ENCODE measurements around the gene MCM3.

MCM3 gene

DNA sequence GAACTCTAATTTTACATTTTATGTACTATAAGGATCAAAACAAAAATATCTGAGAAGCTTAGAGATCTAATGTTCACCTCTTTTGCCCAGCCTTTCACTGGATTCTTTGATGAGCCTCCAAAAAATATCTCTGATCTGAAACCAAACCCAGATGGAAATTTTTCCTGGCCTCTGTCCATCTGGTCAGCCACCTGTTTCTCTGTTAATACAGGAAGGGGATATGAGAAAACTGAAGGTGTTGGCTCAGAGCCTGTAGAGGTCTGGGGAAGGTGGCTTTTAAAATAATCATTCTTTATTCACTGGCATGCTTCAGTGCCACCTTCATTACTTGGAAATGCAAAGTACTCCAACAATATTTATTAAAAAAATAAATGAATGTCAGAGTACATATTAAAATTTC, 8.5 kb upstream of the MCM3 start:
- no peak overlapping the region for H3K4me3 ChIP-seq (replicated peaks in 1 of 2; ENCODE audit: low read depth in 2 of 2, low read length in 2 of 2)
- no peak for DNase-seq (ENCODE audit: low read depth in 2 of 2)
- TF ChIP-seq, protein P1, sequence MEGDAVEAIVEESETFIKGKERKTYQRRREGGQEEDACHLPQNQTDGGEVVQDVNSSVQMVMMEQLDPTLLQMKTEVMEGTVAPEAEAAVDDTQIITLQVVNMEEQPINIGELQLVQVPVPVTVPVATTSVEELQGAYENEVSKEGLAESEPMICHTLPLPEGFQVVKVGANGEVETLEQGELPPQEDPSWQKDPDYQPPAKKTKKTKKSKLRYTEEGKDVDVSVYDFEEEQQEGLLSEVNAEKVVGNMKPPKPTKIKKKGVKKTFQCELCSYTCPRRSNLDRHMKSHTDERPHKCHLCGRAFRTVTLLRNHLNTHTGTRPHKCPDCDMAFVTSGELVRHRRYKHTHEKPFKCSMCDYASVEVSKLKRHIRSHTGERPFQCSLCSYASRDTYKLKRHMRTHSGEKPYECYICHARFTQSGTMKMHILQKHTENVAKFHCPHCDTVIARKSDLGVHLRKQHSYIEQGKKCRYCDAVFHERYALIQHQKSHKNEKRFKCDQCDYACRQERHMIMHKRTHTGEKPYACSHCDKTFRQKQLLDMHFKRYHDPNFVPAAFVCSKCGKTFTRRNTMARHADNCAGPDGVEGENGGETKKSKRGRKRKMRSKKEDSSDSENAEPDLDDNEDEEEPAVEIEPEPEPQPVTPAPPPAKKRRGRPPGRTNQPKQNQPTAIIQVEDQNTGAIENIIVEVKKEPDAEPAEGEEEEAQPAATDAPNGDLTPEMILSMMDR (IDR thresholded peaks at IDR 0.05; ENCODE audit: low read depth, low read length), result no peak

DNA sequence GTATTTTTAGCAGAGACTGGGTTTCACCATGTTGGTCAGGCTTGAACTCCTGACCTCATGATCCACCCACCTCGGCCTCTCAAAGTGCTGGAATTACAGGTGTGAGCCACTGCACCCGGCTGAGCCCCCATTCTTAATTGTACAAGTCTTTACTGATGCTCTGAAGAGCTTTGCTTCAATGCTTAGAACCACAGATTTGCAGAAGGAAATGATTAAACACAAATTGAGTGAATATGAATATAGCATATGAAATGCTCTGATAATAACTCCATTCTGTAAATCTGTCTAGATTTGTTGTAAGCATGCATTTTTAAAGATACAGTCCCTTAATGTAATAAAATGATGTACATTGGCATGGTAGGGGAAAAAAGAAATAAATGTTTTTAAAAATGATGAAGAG, 4.3 kb upstream of the MCM3 start:
- TF ChIP-seq, protein P1 (IDR thresholded peaks at IDR 0.05; ENCODE audit: low read depth, low read length), result no peak
- no peak for DNase-seq (ENCODE audit: low read depth in 2 of 2)
- no peak overlapping the region for H3K4me3 ChIP-seq (replicated peaks in 1 of 2; ENCODE audit: low read depth in 2 of 2, low read length in 2 of 2)

DNA sequence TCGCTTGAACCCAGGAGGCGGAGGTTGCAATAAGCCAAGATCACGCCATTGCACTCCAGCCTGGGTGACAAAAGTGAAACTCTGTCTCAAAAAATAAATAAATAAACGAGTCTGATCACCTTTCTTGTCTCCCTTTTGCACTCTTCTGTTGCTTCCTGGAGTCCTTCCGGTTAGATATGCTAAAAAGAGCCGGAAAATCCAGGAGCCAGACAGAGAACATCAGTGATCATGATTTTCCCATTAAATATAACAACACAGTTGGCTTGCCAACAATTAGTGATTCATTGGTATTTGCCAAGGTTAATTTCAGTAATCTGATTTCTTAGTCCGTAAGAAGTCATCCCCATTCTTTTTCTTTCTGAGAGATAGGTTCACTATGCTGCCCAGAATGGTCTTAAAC, 3.7 kb upstream of the MCM3 start:
- TF ChIP-seq, protein P1 (IDR thresholded peaks at IDR 0.05; ENCODE audit: low read depth, low read length), result no peak
- no peak overlapping the region for H3K4me3 ChIP-seq (replicated peaks in 1 of 2; ENCODE audit: low read depth in 2 of 2, low read length in 2 of 2)
- no peak for DNase-seq (ENCODE audit: low read depth in 2 of 2)

DNA sequence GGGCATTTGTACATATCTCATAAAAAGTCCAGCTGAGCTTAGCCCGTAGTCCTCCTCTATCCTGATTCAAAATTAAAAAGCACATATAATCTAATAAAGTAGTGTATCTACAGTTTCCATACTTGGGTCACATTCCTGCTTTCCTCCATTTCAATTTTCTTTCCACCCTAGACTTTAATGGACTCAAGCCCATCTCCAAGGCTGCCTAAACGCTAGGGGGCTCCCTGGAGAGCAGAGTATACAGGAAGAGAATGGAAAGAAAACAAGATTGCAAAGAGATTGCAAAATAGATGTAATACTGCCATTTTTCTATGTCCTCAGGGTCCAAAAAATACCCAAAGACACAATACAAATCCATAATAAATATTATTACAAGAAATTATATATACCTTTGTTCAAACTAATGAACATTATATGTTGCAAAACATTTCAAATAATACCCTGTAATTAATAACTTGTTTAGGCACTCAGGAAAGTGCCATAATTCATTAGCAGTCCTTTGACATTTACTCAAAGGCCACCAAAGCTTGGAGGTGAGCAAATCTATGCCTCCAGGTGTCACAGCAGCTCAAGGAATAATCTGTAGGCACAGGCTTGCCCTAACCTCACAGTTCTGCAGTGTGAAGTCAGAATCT, 2.4 kb upstream of the MCM3 start:
- DNase-seq (ENCODE audit: low read depth in 2 of 2), result peak; percentile 76 to 85
- H3K4me3 ChIP-seq (replicated peaks in 1 of 2; ENCODE audit: low read depth in 2 of 2, low read length in 2 of 2), result no peak overlapping the region
- TF ChIP-seq, protein P1 (IDR thresholded peaks at IDR 0.05; ENCODE audit: low read depth, low read length), result peak; percentile 93

DNA sequence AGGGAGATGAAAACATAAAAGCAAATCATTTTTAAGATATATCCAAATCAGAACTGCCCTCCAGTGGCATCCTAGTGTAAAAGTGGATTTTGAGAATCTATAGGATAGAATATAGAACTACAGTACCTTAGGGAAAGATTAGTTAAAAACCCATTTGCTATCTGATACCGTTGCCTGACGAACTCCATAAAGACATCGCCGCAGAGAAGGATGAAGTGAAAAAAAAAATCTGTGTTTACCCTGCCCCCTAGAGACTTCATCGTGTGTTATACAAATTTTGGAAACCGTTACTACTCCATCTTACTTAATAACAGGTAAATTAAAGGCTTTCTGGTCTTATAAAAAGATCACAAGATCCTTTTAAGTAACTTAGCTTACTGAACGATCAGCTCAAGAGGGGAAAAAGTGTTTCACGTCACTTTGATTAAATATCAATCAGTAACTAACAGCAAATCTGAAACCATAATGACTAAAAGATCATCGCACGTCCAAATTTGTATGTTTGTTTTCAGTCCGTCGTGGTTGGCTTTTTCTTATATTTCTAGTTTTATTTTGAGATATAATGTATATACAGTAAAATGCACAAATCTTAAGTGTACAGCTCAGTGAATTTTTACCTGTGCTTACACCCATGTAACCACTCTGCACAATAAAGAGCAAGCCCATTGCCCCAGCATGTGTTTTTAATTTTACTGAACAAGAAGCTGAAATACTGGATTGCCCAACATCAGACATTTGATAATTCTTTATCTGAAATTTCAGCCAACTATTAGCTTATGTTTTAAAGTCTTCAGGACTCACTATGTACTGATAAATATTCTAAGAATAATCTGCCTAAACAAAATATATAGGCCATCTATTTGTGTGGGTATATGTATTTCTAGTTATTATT, 881 bp upstream of the MCM3 start:
- DNase-seq (ENCODE audit: low read depth in 2 of 2), result peak; percentile 28 to 30
- TF ChIP-seq, protein P1 (IDR thresholded peaks at IDR 0.05; ENCODE audit: low read depth, low read length), result no peak
- H3K4me3 ChIP-seq (replicated peaks in 1 of 2; ENCODE audit: low read depth in 2 of 2, low read length in 2 of 2), result peak overlapping the region; percentile 42 to 80

DNA sequence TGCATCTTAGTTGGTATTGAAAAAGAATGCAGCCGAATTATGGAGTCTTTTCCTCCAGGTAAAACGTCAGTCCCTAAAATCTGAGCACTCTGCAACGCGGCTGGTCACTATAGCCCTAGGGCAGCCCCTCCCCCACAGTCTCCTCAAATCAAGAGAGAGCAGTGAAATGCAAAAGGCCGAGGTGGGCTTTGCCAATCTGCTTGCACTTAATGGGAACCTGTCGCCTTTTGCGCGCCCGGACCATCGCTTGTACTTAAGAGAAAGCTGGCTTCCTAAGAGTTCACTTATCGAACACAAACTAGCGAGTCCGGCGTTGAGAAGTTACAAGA, 447 bp downstream of the MCM3 start:
- DNase-seq (ENCODE audit: low read depth in 2 of 2), result peak; percentile 31 to 38
- peak overlapping the region; percentile 78 to 80 for H3K4me3 ChIP-seq (replicated peaks in 1 of 2; ENCODE audit: low read depth in 2 of 2, low read length in 2 of 2)
- TF ChIP-seq, protein P1 (IDR thresholded peaks at IDR 0.05; ENCODE audit: low read depth, low read length), result no peak
